Measurements from ENCODE around the gene GABPB2.

The GABPB2 gene

DNA sequence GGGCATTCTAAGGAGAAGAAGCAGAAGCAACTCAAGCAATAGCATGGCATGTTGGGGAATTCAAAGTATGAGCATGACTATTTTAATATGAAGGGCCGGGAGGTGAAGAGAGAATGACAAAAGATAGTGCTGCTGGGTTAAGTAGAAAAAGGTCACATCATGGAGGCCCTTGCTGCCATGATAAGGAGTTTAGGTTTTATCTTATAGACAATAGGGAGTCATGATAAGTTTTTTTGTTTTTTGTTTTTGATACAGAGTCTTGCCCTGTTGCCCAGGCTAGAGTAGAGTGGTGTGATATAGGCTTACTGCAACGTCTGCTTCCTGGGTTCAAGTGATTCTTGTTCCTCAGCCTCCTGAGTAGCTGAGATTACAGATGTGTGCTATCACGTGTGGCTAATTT lies 31.0 kb upstream of the GABPB2 start:
- no peaks in the 10 kb centered on the region for H3K27me3 ChIP-seq (ENCODE audit: insufficient read depth, insufficient read length)
- no peak overlapping the region for H3K9ac ChIP-seq (ENCODE audit: insufficient read length, low read depth)
- H3K36me3 ChIP-seq (ENCODE audit: insufficient read depth, insufficient read length, low read length) = peaks cover 15% of the 10 kb centered on the region
- no peak for DNase-seq (ENCODE audit: low read depth, low spot score)
- no peaks in the 10 kb centered on the region for H3K4me1 ChIP-seq (ENCODE audit: insufficient read depth, insufficient read length)
- TF ChIP-seq YY1 (IDR thresholded peaks at IDR 0.05; ENCODE audit: insufficient read depth, insufficient read length) (no peak), ZNF274 (IDR thresholded peaks at IDR 0.05; ENCODE audit: low read depth, low read length) (no peak), SUZ12 (IDR thresholded peaks at IDR 0.05; ENCODE audit: extremely low read depth, insufficient read depth, insufficient read length) (no peak)
- H3K4me3 ChIP-seq (ENCODE audit: insufficient read length, low read depth) = no peak overlapping the region
- no peaks in the 10 kb centered on the region for H3K9me3 ChIP-seq (ENCODE audit: insufficient read depth, low read length)

DNA sequence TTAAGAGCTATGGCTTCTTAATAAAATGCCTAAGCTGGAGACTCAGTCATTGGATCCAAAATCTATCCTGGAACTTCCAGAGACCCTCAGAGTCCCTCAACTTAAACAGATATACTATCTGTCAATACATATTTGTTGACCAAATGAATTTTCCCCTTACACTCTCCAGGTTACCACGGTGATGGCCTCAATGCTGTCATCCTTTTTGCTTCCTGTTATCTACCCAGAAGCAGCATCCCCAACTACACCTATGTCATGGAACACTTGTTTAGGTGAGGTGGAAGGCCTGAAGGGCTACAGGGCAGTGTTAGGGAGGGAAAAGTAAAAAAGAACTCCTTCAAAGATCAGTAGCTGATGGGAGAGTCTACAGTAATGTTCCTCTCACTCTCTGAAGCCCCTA lies 27.4 kb upstream of the GABPB2 start:
- Histone ChIP-seq H3K4me1 (ENCODE audit: insufficient read depth, insufficient read length) (no peaks in the 10 kb centered on the region), H3K4me3 (ENCODE audit: insufficient read length, low read depth) (no peak overlapping the region), H3K9ac (ENCODE audit: insufficient read length, low read depth) (no peak overlapping the region), H3K9me3 (ENCODE audit: insufficient read depth, low read length) (no peaks in the 10 kb centered on the region), H3K27me3 (ENCODE audit: insufficient read depth, insufficient read length) (no peaks in the 10 kb centered on the region), H3K36me3 (ENCODE audit: insufficient read depth, insufficient read length, low read length) (peaks cover 3% of the 10 kb centered on the region)
- TF ChIP-seq SUZ12 (IDR thresholded peaks at IDR 0.05; ENCODE audit: extremely low read depth, insufficient read depth, insufficient read length) = no peak
- no peak for DNase-seq (ENCODE audit: low read depth, low spot score)

DNA sequence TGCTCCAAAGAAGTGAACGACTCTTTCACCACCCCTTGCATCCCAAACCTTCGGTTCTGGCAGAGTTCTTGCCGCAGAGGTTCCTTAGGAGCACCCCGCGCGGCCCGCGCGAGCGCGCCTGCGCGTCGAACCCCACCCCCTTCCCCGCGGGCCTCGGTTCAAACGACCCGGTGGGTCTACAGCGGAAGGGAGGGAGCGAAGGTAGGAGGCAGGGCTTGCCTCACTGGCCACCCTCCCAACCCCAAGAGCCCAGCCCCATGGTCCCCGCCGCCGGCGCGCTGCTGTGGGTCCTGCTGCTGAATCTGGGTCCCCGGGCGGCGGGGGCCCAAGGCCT lies 23.0 kb upstream of the GABPB2 start, which contains the start of gene C1orf56:
TSS of gene C1orf56 (plus strand) at position 161 of the 334 bp plus-strand sequence. CDS start at position 258, 97 bp downstream.
- peak within 1 kb of the TSS; percentile 83 for H3K4me3 ChIP-seq (ENCODE audit: insufficient read length, low read depth)
- H3K9me3 ChIP-seq (ENCODE audit: insufficient read depth, low read length) = no peaks in the 10 kb centered on the region
- DNase-seq (ENCODE audit: low read depth, low spot score) = peak; percentile 70
- no peaks in the 10 kb centered on the region for H3K27me3 ChIP-seq (ENCODE audit: insufficient read depth, insufficient read length)
- H3K36me3 ChIP-seq (ENCODE audit: insufficient read depth, insufficient read length, low read length) = peaks cover 32% of the 10 kb centered on the region
- peak within 1 kb of the TSS; percentile 96 for H3K9ac ChIP-seq (ENCODE audit: insufficient read length, low read depth)
- TF ChIP-seq YY1 (IDR thresholded peaks at IDR 0.05; ENCODE audit: insufficient read depth, insufficient read length) (no peak), SUZ12 (IDR thresholded peaks at IDR 0.05; ENCODE audit: extremely low read depth, insufficient read depth, insufficient read length) (no peak), ZNF274 (IDR thresholded peaks at IDR 0.05; ENCODE audit: low read depth, low read length) (no peak)
- no peaks in the 10 kb centered on the region for H3K4me1 ChIP-seq (ENCODE audit: insufficient read depth, insufficient read length)

DNA sequence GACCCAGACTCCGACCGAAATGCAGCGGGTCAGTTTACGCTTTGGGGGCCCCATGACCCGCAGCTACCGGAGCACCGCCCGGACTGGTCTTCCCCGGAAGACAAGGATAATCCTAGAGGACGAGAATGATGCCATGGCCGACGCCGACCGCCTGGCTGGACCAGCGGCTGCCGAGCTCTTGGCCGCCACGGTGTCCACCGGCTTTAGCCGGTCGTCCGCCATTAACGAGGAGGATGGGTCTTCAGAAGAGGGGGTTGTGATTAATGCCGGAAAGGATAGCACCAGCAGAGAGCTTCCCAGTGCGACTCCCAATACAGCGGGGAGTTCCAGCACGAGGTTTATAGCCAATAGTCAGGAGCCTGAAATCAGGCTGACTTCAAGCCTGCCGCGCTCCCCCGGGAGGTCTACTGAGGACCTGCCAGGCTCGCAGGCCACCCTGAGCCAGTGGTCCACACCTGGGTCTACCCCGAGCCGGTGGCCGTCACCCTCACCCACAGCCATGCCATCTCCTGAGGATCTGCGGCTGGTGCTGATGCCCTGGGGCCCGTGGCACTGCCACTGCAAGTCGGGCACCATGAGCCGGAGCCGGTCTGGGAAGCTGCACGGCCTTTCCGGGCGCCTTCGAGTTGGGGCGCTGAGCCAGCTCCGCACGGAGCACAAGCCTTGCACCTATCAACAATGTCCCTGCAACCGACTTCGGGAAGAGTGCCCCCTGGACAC lies 22.5 kb upstream of the GABPB2 start:
- H3K4me1 ChIP-seq (ENCODE audit: insufficient read depth, insufficient read length) = no peaks in the 10 kb centered on the region
- TF ChIP-seq YY1 (IDR thresholded peaks at IDR 0.05; ENCODE audit: insufficient read depth, insufficient read length) (peak; percentile 47), SUZ12 (IDR thresholded peaks at IDR 0.05; ENCODE audit: extremely low read depth, insufficient read depth, insufficient read length) (no peak)
- no peaks in the 10 kb centered on the region for H3K9me3 ChIP-seq (ENCODE audit: insufficient read depth, low read length)
- H3K4me3 ChIP-seq (ENCODE audit: insufficient read length, low read depth) = peak overlapping the region; percentile 83
- peak overlapping the region; percentile 96 for H3K9ac ChIP-seq (ENCODE audit: insufficient read length, low read depth)
- peaks cover 34% of the 10 kb centered on the region for H3K36me3 ChIP-seq (ENCODE audit: insufficient read depth, insufficient read length, low read length)
- H3K27me3 ChIP-seq (ENCODE audit: insufficient read depth, insufficient read length) = no peaks in the 10 kb centered on the region
- DNase-seq (ENCODE audit: low read depth, low spot score) = peak; percentile 80

DNA sequence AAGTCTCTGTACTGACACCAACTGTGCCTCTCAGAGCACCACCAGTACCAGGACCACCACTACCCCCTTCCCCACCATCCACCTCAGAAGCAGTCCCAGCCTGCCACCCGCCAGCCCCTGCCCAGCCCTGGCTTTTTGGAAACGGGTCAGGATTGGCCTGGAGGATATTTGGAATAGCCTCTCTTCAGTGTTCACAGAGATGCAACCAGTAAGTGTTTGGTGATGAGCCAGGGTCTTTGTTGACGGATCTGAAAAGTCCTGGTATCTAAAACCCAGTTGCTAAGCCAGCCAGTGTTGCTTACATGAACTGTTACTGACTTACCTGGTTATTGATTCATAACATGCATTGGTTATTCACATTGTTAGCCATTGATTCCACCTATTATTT lies 21.9 kb upstream of the GABPB2 start:
- no peaks in the 10 kb centered on the region for H3K9me3 ChIP-seq (ENCODE audit: insufficient read depth, low read length)
- H3K4me3 ChIP-seq (ENCODE audit: insufficient read length, low read depth) = peak overlapping the region; percentile 83
- peaks cover 40% of the 10 kb centered on the region for H3K36me3 ChIP-seq (ENCODE audit: insufficient read depth, insufficient read length, low read length)
- DNase-seq (ENCODE audit: low read depth, low spot score) = no peak
- TF ChIP-seq YY1 (IDR thresholded peaks at IDR 0.05; ENCODE audit: insufficient read depth, insufficient read length) (no peak), SUZ12 (IDR thresholded peaks at IDR 0.05; ENCODE audit: extremely low read depth, insufficient read depth, insufficient read length) (no peak), ZNF274 (IDR thresholded peaks at IDR 0.05; ENCODE audit: low read depth, low read length) (no peak)
- H3K9ac ChIP-seq (ENCODE audit: insufficient read length, low read depth) = peak overlapping the region; percentile 96
- no peaks in the 10 kb centered on the region for H3K27me3 ChIP-seq (ENCODE audit: insufficient read depth, insufficient read length)
- no peaks in the 10 kb centered on the region for H3K4me1 ChIP-seq (ENCODE audit: insufficient read depth, insufficient read length)

DNA sequence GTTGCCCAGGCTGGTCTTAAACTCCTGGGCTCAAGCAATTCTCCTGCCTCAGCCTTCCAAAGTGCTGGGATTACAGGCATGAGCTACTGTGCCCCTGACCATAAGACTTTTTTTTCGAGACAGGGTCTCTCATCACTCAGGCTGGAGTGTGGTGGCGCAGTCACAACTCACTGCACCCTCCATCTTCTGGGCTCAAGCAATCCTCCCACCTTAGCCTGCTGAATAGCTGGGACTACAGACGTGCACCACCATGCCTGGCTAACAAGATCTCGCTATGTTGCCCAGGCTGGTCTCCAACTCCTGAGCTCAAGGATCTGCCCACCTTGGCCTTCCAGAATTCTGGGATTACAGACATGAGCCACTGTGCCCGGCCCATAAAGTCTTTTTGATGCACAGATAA lies 21.1 kb upstream of the GABPB2 start:
- no peaks in the 10 kb centered on the region for H3K4me1 ChIP-seq (ENCODE audit: insufficient read depth, insufficient read length)
- H3K36me3 ChIP-seq (ENCODE audit: insufficient read depth, insufficient read length, low read length) = peaks cover 48% of the 10 kb centered on the region
- no peak overlapping the region for H3K4me3 ChIP-seq (ENCODE audit: insufficient read length, low read depth)
- no peak overlapping the region for H3K9ac ChIP-seq (ENCODE audit: insufficient read length, low read depth)
- H3K27me3 ChIP-seq (ENCODE audit: insufficient read depth, insufficient read length) = no peaks in the 10 kb centered on the region
- no peaks in the 10 kb centered on the region for H3K9me3 ChIP-seq (ENCODE audit: insufficient read depth, low read length)
- TF ChIP-seq YY1 (IDR thresholded peaks at IDR 0.05; ENCODE audit: insufficient read depth, insufficient read length) (no peak), SUZ12 (IDR thresholded peaks at IDR 0.05; ENCODE audit: extremely low read depth, insufficient read depth, insufficient read length) (no peak), ZNF274 (IDR thresholded peaks at IDR 0.05; ENCODE audit: low read depth, low read length) (no peak)
- DNase-seq (ENCODE audit: low read depth, low spot score) = no peak

DNA sequence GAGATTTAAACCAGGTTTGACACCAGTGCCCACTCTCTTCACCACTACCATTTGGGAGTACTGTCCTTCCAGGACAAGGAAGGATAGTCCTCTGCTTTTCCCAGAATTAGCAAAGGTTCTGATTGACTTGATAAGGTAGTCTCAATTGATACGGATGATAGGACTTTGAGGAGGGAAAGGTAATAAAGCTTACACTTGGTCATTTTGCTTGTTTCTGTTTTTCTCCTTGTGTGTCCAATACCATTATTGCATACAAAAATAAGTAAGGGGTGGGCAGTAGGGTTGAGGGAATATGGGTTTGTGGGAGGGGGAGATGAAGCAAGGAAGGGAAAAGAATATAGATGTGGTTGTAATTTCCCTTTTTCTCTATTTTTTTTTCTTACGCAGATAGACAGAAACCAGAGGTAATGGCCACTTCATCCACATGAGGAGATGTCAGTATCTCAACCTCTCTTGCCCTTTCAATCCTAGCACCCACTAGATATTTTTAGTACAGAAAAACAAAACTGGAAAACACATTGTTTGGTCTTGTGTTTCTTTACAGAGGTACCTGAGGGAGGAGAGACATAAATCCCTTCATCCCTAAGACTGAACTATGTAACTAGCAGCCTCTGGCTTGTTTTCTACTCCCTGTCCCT lies 20.4 kb upstream of the GABPB2 start:
- H3K27me3 ChIP-seq (ENCODE audit: insufficient read depth, insufficient read length) = no peaks in the 10 kb centered on the region
- H3K4me1 ChIP-seq (ENCODE audit: insufficient read depth, insufficient read length) = peaks cover under 1% of the 10 kb centered on the region
- peaks cover 55% of the 10 kb centered on the region for H3K36me3 ChIP-seq (ENCODE audit: insufficient read depth, insufficient read length, low read length)
- no peak for DNase-seq (ENCODE audit: low read depth, low spot score)
- no peak for TF ChIP-seq ZNF274 (IDR thresholded peaks at IDR 0.05; ENCODE audit: low read depth, low read length)
- no peak overlapping the region for H3K4me3 ChIP-seq (ENCODE audit: insufficient read length, low read depth)
- no peak overlapping the region for H3K9ac ChIP-seq (ENCODE audit: insufficient read length, low read depth)
- H3K9me3 ChIP-seq (ENCODE audit: insufficient read depth, low read length) = no peaks in the 10 kb centered on the region

All from NT2/D1 (cell line).